Measurements from ENCODE around the gene IGFBPL1. TPM values are rescaled to one million over a fixed set of nuclear protein-coding genes. Genes with fewer than 3 reads are reported as not detected.

Gene IGFBPL1
- total and polyA plus RNA-seq, 2 of the 13 experiments (the other 11 are each of a cell fraction or from before 2014, with no cell fraction given): 0.24 TPM; not detected in 1

DNA sequence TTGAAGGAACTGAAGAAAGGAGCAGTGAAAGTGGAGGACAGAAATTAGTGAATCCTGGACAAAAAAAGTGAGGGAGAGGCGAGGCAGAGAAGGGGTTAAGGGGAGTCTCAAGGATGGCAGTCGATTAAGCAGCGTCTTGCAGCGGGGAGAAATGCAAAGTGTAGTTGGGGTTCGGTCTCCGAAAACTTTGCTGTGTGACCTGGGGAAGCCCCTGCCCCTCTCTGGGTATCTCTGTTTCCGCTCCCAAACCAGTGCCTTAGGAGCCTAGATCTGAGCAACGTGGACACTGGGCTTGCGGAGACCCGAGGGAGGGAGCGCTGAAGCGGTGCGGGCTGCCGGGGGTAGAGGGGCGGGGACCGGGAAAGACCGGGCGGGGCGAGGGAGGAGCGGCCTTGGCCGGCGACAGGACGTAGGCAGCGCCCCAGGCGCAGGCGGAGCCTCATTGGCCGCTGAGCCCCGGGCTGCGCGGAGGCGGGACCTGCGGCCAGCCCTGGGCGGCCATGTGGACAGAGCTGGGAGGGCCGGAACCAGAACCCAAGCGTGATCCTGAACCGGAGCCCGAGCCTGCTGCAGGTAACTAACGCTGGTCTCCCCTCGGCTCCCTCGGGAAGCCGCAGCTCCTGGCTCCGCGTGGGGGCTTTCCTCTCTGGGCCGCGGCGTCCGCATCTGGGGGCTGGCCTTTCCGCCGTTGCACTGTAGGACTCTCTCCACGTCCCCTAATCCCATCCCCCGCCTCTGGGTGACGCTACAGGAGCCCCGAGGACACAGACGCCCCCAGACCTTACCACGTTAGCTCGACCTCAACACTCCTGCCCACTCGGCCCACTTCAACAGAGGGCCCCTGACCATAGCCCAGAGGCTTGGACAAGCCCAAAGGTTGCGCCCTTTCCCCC lies 31.8 kb downstream of the IGFBPL1 start, which contains the start of gene ALDH1B1 (continued):
- no peak for TF ChIP-seq SNRNP70 (IDR thresholded peaks at IDR 0.05; ENCODE audit: low read depth, low read length)
- no peak for TF ChIP-seq RELA (CRISPR knock-in tag; IDR thresholded peaks at IDR 0.05)
- 0 out of 2 replicates have a peak, but pooled peaks have one; percentile 60 for TF ChIP-seq ZNF235 (CRISPR knock-in tag; IDR thresholded peaks at IDR 0.05; ENCODE audit: borderline replicate concordance)
- TF ChIP-seq, protein P1, sequence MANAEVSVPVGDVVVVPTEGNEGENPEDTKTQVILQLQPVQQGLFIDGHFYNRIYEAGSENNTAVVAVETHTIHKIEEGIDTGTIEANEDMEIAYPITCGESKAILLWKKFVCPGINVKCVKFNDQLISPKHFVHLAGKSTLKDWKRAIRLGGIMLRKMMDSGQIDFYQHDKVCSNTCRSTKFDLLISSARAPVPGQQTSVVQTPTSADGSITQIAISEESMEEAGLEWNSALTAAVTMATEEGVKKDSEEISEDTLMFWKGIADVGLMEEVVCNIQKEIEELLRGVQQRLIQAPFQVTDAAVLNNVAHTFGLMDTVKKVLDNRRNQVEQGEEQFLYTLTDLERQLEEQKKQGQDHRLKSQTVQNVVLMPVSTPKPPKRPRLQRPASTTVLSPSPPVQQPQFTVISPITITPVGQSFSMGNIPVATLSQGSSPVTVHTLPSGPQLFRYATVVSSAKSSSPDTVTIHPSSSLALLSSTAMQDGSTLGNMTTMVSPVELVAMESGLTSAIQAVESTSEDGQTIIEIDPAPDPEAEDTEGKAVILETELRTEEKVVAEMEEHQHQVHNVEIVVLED (CRISPR knock-in tag; IDR thresholded peaks at IDR 0.05; ENCODE audit: borderline replicate concordance): peak; percentile 74; the same call in 1 of the 2 replicates
- TF ChIP-seq, protein P2, sequence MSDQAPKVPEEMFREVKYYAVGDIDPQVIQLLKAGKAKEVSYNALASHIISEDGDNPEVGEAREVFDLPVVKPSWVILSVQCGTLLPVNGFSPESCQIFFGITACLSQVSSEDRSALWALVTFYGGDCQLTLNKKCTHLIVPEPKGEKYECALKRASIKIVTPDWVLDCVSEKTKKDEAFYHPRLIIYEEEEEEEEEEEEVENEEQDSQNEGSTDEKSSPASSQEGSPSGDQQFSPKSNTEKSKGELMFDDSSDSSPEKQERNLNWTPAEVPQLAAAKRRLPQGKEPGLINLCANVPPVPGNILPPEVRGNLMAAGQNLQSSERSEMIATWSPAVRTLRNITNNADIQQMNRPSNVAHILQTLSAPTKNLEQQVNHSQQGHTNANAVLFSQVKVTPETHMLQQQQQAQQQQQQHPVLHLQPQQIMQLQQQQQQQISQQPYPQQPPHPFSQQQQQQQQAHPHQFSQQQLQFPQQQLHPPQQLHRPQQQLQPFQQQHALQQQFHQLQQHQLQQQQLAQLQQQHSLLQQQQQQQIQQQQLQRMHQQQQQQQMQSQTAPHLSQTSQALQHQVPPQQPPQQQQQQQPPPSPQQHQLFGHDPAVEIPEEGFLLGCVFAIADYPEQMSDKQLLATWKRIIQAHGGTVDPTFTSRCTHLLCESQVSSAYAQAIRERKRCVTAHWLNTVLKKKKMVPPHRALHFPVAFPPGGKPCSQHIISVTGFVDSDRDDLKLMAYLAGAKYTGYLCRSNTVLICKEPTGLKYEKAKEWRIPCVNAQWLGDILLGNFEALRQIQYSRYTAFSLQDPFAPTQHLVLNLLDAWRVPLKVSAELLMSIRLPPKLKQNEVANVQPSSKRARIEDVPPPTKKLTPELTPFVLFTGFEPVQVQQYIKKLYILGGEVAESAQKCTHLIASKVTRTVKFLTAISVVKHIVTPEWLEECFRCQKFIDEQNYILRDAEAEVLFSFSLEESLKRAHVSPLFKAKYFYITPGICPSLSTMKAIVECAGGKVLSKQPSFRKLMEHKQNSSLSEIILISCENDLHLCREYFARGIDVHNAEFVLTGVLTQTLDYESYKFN (CRISPR knock-in tag; conservative IDR thresholded peaks at IDR 0.05): 0 out of 2 replicates have a peak, but pooled peaks have one; percentile 29
- TF ChIP-seq, protein P3, sequence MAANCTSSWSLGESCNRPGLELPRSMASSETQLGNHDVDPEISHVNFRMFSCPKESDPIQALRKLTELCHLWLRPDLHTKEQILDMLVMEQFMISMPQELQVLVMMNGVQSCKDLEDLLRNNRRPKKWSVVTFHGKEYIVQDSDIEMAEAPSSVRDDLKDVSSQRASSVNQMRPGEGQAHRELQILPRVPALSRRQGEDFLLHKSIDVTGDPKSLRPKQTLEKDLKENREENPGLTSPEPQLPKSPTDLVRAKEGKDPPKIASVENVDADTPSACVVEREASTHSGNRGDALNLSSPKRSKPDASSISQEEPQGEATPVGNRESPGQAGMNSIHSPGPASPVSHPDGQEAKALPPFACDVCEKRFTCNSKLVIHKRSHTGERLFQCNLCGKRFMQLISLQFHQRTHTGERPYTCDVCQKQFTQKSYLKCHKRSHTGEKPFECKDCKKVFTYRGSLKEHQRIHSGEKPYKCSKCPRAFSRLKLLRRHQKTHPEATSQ (CRISPR knock-in tag; IDR thresholded peaks at IDR 0.05; ENCODE audit: borderline replicate concordance): no peak
- TF ChIP-seq NR3C1 (CRISPR knock-in tag; IDR thresholded peaks at IDR 0.05): no peak
- no peak for TF ChIP-seq TCF7L2 (IDR thresholded peaks at IDR 0.05; ENCODE audit: low read depth, low read length)
- TF ChIP-seq PHF21A (CRISPR knock-in tag; IDR thresholded peaks at IDR 0.05): peak; percentile 55; the same call in 1 of the 2 replicates
- TF ChIP-seq ZNF615 (CRISPR knock-in tag; IDR thresholded peaks at IDR 0.05; ENCODE audit: borderline replicate concordance): no peak
- TF ChIP-seq, protein P4, sequence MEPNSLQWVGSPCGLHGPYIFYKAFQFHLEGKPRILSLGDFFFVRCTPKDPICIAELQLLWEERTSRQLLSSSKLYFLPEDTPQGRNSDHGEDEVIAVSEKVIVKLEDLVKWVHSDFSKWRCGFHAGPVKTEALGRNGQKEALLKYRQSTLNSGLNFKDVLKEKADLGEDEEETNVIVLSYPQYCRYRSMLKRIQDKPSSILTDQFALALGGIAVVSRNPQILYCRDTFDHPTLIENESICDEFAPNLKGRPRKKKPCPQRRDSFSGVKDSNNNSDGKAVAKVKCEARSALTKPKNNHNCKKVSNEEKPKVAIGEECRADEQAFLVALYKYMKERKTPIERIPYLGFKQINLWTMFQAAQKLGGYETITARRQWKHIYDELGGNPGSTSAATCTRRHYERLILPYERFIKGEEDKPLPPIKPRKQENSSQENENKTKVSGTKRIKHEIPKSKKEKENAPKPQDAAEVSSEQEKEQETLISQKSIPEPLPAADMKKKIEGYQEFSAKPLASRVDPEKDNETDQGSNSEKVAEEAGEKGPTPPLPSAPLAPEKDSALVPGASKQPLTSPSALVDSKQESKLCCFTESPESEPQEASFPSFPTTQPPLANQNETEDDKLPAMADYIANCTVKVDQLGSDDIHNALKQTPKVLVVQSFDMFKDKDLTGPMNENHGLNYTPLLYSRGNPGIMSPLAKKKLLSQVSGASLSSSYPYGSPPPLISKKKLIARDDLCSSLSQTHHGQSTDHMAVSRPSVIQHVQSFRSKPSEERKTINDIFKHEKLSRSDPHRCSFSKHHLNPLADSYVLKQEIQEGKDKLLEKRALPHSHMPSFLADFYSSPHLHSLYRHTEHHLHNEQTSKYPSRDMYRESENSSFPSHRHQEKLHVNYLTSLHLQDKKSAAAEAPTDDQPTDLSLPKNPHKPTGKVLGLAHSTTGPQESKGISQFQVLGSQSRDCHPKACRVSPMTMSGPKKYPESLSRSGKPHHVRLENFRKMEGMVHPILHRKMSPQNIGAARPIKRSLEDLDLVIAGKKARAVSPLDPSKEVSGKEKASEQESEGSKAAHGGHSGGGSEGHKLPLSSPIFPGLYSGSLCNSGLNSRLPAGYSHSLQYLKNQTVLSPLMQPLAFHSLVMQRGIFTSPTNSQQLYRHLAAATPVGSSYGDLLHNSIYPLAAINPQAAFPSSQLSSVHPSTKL (CRISPR knock-in tag; IDR thresholded peaks at IDR 0.05): peak; percentile 56; the same call in 1 of the 2 replicates
- TF ChIP-seq, protein P5, sequence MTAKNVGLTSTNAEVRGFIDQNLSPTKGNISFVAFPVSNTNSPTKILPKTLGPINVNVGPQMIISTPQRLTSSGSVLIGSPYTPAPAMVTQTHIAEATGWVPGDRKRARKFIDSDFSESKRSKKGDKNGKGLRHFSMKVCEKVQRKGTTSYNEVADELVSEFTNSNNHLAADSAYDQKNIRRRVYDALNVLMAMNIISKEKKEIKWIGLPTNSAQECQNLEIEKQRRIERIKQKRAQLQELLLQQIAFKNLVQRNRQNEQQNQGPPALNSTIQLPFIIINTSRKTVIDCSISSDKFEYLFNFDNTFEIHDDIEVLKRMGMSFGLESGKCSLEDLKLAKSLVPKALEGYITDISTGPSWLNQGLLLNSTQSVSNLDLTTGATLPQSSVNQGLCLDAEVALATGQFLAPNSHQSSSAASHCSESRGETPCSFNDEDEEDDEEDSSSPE (CRISPR knock-in tag; IDR thresholded peaks at IDR 0.05): peak; percentile 89
- TF ChIP-seq SP1 (IDR thresholded peaks at IDR 0.05): no peak
- TF ChIP-seq SP1 (CRISPR knock-in tag; IDR thresholded peaks at IDR 0.05): peak; percentile 46
- TF ChIP-seq YEATS2 (CRISPR knock-in tag; IDR thresholded peaks at IDR 0.05; ENCODE audit: borderline replicate concordance): no peak
- peak; percentile 64 for TF ChIP-seq HDAC2 (CRISPR knock-in tag; IDR thresholded peaks at IDR 0.05)

Measured in HepG2 (cell line).